GM23338 (cell line): ENCODE data around the gene DISP3. TPM values are rescaled to one million over a fixed set of nuclear protein-coding genes. Genes with fewer than 3 reads are reported as not detected.

Experiments used
- ATAC-seq: fragments of 200-7000 bp; cut with Tn5 transposase; 3 replicates; pipeline ENCODE4 v1.9.1; 2020
- DNase-seq: peaks from one replicate; pipeline ENCODE4 v3.0.0-alpha.2; 2015; ENCODE audit warnings: low spot score
- H2AFZ ChIP-seq: fragments of 200-600 bp; sonication (generic); 2 replicates; pipeline ENCODE4 v1.8.0; 2016; ENCODE audit warnings: antibody characterized with exemption, mild to moderate bottlenecking, moderate library complexity
- H3F3A ChIP-seq: fragments of 200-600 bp; sonication (generic); replicated peaks from 2 replicates; pipeline ENCODE4 v1.8.0; 2017; ENCODE audit warnings: antibody characterized with exemption, mixed run types, low read depth
- H3K27ac ChIP-seq: fragments of 200-600 bp; sonication (generic); 2 replicates; pipeline ENCODE4 v1.6.1; 2016; ENCODE audit warnings: low read depth
- H3K27me3 ChIP-seq: fragments of 200-600 bp; sonication (generic); 2 replicates; pipeline ENCODE4 v1.8.0; 2016; ENCODE audit warnings: mild to moderate bottlenecking, mixed run types, moderate library complexity; ENCODE audit not compliant: insufficient read depth
- H3K36me3 ChIP-seq: fragments of 200-600 bp; sonication (generic); 2 replicates; pipeline ENCODE4 v1.8.0; 2016; ENCODE audit warnings: mild to moderate bottlenecking; ENCODE audit not compliant: insufficient read depth
- H3K4me1 ChIP-seq: fragments of 200-600 bp; sonication (generic); 2 replicates; pipeline ENCODE4 v1.8.0; 2016; ENCODE audit warnings: mild to moderate bottlenecking, moderate library complexity; ENCODE audit not compliant: insufficient read depth
- H3K4me2 ChIP-seq: fragments of 200-600 bp; sonication (generic); 2 replicates; pipeline ENCODE4 v1.7.1; 2017; ENCODE audit warnings: mixed run types
- H3K4me3 ChIP-seq: fragments of 200-600 bp; sonication (generic); 2 replicates; pipeline ENCODE4 v1.6.1; 2016; ENCODE audit warnings: mixed run types
- H3K79me2 ChIP-seq: fragments of 200-600 bp; sonication (generic); replicated peaks from 2 replicates; pipeline ENCODE4 v1.8.0; 2017; ENCODE audit warnings: mild to moderate bottlenecking; ENCODE audit not compliant: insufficient read depth
- H3K9me2 ChIP-seq: fragments of 200-600 bp; sonication (generic); 2 replicates; pipeline ENCODE4 v1.8.0; 2017; ENCODE audit not compliant: insufficient read depth
- H4K20me1 ChIP-seq: fragments of 200-600 bp; sonication (generic); replicated peaks from 2 replicates; pipeline ENCODE4 v1.8.0; 2017; ENCODE audit warnings: mild to moderate bottlenecking; ENCODE audit not compliant: insufficient read depth
- H3K27ac Mint-ChIP-seq: 2 replicates; pipeline ENCODE4 v1.8.0; 2020; ENCODE audit warnings: inconsistent platforms, mild to moderate bottlenecking, moderate library complexity, mixed read lengths
- H3K27me3 Mint-ChIP-seq: 3 replicates; pipeline ENCODE4 v1.8.0; 2022; ENCODE audit warnings: low read depth, mild to moderate bottlenecking, moderate library complexity, mixed read lengths, inconsistent platforms; ENCODE audit not compliant: insufficient read depth, poor library complexity
- H3K36me3 Mint-ChIP-seq: 3 replicates; pipeline ENCODE4 v1.8.0; 2021; ENCODE audit warnings: low read depth, mild to moderate bottlenecking, inconsistent platforms, moderate library complexity, mixed read lengths
- H3K4me1 Mint-ChIP-seq: 3 replicates; pipeline ENCODE4 v1.8.0; 2020; ENCODE audit warnings: mild to moderate bottlenecking, inconsistent platforms, mixed read lengths
- H3K4me3 Mint-ChIP-seq: 3 replicates; pipeline ENCODE4 v1.8.0; 2021; ENCODE audit warnings: moderate library complexity, mild to moderate bottlenecking, inconsistent platforms, mixed read lengths
- H3K9me3 Mint-ChIP-seq: 3 replicates; pipeline ENCODE4 v1.8.0; 2020; ENCODE audit warnings: moderate library complexity, mild to moderate bottlenecking, inconsistent platforms, mixed read lengths
- ETS1 ChIP-seq: IDR thresholded peaks from 2 replicates; pipeline ENCODE4 v1.6.1; 2016; ENCODE audit warnings: antibody characterized with exemption
- EZH2 ChIP-seq: fragments of 200-600 bp; sonication (generic); IDR thresholded peaks from one replicate; pipeline ENCODE4 v1.8.0; 2017; ENCODE audit warnings: antibody characterized with exemption, mild to moderate bottlenecking, low read depth; ENCODE audit not compliant: unreplicated experiment
- NANOG ChIP-seq: IDR thresholded peaks from 2 replicates; pipeline ENCODE4 v1.6.1; 2016; ENCODE audit warnings: antibody characterized with exemption, borderline replicate concordance
- POLR2AphosphoS5 ChIP-seq: IDR thresholded peaks from 2 replicates; pipeline ENCODE4 v1.6.1; 2016; ENCODE audit warnings: antibody characterized with exemption, low read depth
- ZNF331 ChIP-seq: fragments of 250-450 bp; sonication (Bioruptor Pico); IDR thresholded peaks from 2 replicates; pipeline ENCODE4 v1.5.0; 2020; ENCODE audit warnings: low read depth, mild to moderate bottlenecking, moderate library complexity
- ZNF462 ChIP-seq: fragments of 250-450 bp; sonication (Bioruptor Pico); IDR thresholded peaks from 2 replicates; pipeline ENCODE4 v1.5.0; 2020; ENCODE audit warnings: mild to moderate bottlenecking, moderate library complexity
- polyA plus RNA-seq: library from polyadenylated mRNA; unstranded; fragments of >200 nt; fragmentation: Nextera tagmentation; extraction: Ambion mirVana; gene quantifications from 2 replicates; pipeline ENCODE4 v1.2.1, GENCODE V29; 2016
- total RNA-seq: library from RNA; depleted of rRNA; stranded (reverse); fragments of >200 nt; shearing (Covaris generic); gene quantifications from 2 replicates; pipeline ENCODE4 v1.2.3, GENCODE V29; 2014
- TF ChIP-seq, protein P1 (sequence below): IDR thresholded peaks from one replicate; pipeline ENCODE4 v1.6.1; 2018; ENCODE audit warnings: antibody characterized with exemption; ENCODE audit not compliant: unreplicated experiment

DISP3 gene
- total and polyA plus RNA-seq, 2 experiments from 2014 or later: 3.2 to 11.1 TPM

GRCh38 chr1:11541236-11541635, 62.3 kb downstream of the DISP3 start (continued):
- TF ChIP-seq ZNF462 (CRISPR knock-in tag) (no peak), NANOG (no peak), POLR2AphosphoS5 (no peak), EZH2 (no peak)
- TF ChIP-seq, protein P1, sequence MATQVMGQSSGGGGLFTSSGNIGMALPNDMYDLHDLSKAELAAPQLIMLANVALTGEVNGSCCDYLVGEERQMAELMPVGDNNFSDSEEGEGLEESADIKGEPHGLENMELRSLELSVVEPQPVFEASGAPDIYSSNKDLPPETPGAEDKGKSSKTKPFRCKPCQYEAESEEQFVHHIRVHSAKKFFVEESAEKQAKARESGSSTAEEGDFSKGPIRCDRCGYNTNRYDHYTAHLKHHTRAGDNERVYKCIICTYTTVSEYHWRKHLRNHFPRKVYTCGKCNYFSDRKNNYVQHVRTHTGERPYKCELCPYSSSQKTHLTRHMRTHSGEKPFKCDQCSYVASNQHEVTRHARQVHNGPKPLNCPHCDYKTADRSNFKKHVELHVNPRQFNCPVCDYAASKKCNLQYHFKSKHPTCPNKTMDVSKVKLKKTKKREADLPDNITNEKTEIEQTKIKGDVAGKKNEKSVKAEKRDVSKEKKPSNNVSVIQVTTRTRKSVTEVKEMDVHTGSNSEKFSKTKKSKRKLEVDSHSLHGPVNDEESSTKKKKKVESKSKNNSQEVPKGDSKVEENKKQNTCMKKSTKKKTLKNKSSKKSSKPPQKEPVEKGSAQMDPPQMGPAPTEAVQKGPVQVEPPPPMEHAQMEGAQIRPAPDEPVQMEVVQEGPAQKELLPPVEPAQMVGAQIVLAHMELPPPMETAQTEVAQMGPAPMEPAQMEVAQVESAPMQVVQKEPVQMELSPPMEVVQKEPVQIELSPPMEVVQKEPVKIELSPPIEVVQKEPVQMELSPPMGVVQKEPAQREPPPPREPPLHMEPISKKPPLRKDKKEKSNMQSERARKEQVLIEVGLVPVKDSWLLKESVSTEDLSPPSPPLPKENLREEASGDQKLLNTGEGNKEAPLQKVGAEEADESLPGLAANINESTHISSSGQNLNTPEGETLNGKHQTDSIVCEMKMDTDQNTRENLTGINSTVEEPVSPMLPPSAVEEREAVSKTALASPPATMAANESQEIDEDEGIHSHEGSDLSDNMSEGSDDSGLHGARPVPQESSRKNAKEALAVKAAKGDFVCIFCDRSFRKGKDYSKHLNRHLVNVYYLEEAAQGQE: no peak

DNA sequence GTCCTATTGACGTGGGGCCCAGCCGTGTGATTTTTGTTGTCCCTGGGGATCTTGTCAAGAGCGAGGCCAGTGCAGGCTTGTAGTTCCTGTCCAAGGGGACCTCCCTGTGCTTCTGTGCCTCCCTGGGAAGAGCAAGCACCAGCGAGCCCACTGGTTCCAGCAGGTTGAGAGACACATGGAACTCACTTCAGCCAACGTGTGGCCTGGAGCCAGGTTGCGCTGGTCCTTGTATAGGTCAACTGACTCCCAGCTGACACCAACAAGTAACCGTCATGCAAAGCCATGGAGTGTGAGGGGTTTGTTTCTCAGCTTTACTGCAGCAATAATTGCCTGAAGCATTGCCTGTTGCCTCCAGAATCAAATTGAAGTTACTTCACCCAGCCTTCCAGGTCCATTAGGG, 63.0 kb downstream of the DISP3 start:
- no peaks in the 10 kb centered on the region for H3K79me2 ChIP-seq
- no peak overlapping the region for H2AFZ ChIP-seq
- Mint-ChIP-seq H3K4me3 (no peak overlapping the region), H3K27me3 (peaks cover 7% of the 10 kb centered on the region), H3K9me3 (no peaks in the 10 kb centered on the region), H3K36me3 (no peaks in the 10 kb centered on the region; the same call in 2 of the 3 replicates), H3K4me1 (peaks cover 14% of the 10 kb centered on the region), H3K27ac (no peak overlapping the region)
- H3K4me1 ChIP-seq: no peaks in the 10 kb centered on the region; the same call in 1 of the 2 replicates
- ATAC-seq (no peak), DNase-seq (no peak)
- no peaks in the 10 kb centered on the region for H3K27me3 ChIP-seq
- no peak overlapping the region for H3K27ac ChIP-seq
- no peaks in the 10 kb centered on the region for H3F3A ChIP-seq
- H3K36me3 ChIP-seq: no peaks in the 10 kb centered on the region
- H3K4me2 ChIP-seq: no peak overlapping the region
- no peaks in the 10 kb centered on the region for H4K20me1 ChIP-seq
- no peak overlapping the region for H3K4me3 ChIP-seq
- no peaks in the 10 kb centered on the region for H3K9me2 ChIP-seq
- TF ChIP-seq NANOG: no peak
- TF ChIP-seq ZNF331: no peak
- TF ChIP-seq ETS1: no peak
